H1 (cell line): Measurements from ENCODE around the gene TRIML2. TPM values are rescaled to one million over a fixed set of nuclear protein-coding genes. Genes with fewer than 3 reads are reported as not detected.

Experiments used
- CHD7 ChIP-seq: fragments of 300-600 bp; sonication (generic); IDR thresholded peaks from 2 replicates; pipeline ENCODE4 v1.7.1; 2012; ENCODE audit warnings: low read length, moderate library complexity, mild to moderate bottlenecking, inconsistent platforms; ENCODE audit not compliant: insufficient replicate concordance
- RXRA ChIP-seq: IDR thresholded peaks from 2 replicates; pipeline ENCODE4 v1.6.1; 2011; ENCODE audit warnings: low read depth, mild to moderate bottlenecking, low read length, moderate library complexity; ENCODE audit not compliant: insufficient read depth
- polyA plus RNA-seq, 7 experiments: library from polyadenylated mRNA; depleted of rRNA in 3 of 7; stranded (reverse) in 5 of 7; unstranded in 2 of 7; fragments of >200 nt in 5 of 7; fragments of 200-250 nt in 2 of 7; gene quantifications; 1 replicate in 5 of 7; 2 replicates in 1 of 7; 4 replicates in 1 of 7; pipeline versions ENCODE4 v1.2.1 to v1.2.3, GENCODE V29; 2011 to 2013; ENCODE audit warnings: missing spikeins in 2 of 7, mixed read lengths in 2 of 7
- total RNA-seq: library from RNA; stranded (reverse); fragmentation: NEBNext Ultra II Directional; extraction: Animal tissue kit (Norgen Biotek cat#: 25700); gene quantifications from 2 replicates; pipeline ENCODE4 v1.2.1, GENCODE V29; 2021

TRIML2 gene
- total and polyA plus RNA-seq, 2 of the 8 experiments (the other 6 are each of a cell fraction or from before 2014, with no cell fraction given) = 28.1 to 59.2 TPM

GRCh38 chr4:188158336-188158735 lies 48.9 kb upstream of the TRIML2 start (continued):
- TF ChIP-seq RXRA (no peak), CHD7 (no peak)
